Natural killer cell (primary cell): ENCODE results near the gene TP53INP2. TPM values are rescaled to one million over a fixed set of nuclear protein-coding genes. Genes with fewer than 3 reads are reported as not detected.
"Not testable (repeated sequence)": the region's sequence is repeated elsewhere in the genome, so short reads cannot be mapped to it uniquely, and the experiment has no call there.

ENCODE experiments used
- ATAC-seq, 3 donors: fragments of 150-1000 bp in 2 of 3; fragments of 200-7000 bp in 1 of 3; cut with Tn5 transposase; 1 replicate in 1 of 3; 2 replicates in 2 of 3; pipeline ENCODE4 v1.10.0; 2021; ENCODE audit warnings: mild to moderate bottlenecking in 2 of 3, moderate library complexity in 2 of 3
- DNase-seq, 2 donors: peaks; one replicate each; pipeline versions ENCODE4 v3.0.0 to v3.0.0-alpha.2; 2013 to 2021; ENCODE audit warnings: mixed read lengths in 1 of 2
- H3K27ac ChIP-seq: one replicate; pipeline ENCODE4 v1.5.1; 2013; ENCODE audit warnings: mild to moderate bottlenecking, low read length
- H3K27me3 ChIP-seq: one replicate; pipeline ENCODE4 v1.6.1; 2013; ENCODE audit warnings: low read length; ENCODE audit not compliant: control insufficient read depth, insufficient read depth
- H3K36me3 ChIP-seq: one replicate; pipeline ENCODE4 v1.6.1; 2013; ENCODE audit warnings: low read length; ENCODE audit not compliant: control insufficient read depth, insufficient read depth
- H3K4me1 ChIP-seq: one replicate; pipeline ENCODE4 v1.6.1; 2013; ENCODE audit warnings: low read length; ENCODE audit not compliant: control insufficient read depth, insufficient read depth
- H3K4me3 ChIP-seq: one replicate; pipeline ENCODE4 v1.5.1; 2013; ENCODE audit warnings: low read length
- H3K9me3 ChIP-seq: one replicate; pipeline ENCODE4 v1.6.1; 2013; ENCODE audit warnings: low read length; ENCODE audit not compliant: control insufficient read depth, insufficient read depth
- H3K27ac Mint-ChIP-seq, 2 donors: one replicate each; pipeline ENCODE4 v1.8.0; 2022; ENCODE audit warnings: mild to moderate bottlenecking in 2 of 2, mixed read lengths in 2 of 2, moderate library complexity in 1 of 2
- H3K27me3 Mint-ChIP-seq, 2 donors: one replicate each; pipeline ENCODE4 v1.8.0; 2022; ENCODE audit warnings: low read depth in 2 of 2, mixed read lengths in 2 of 2
- H3K36me3 Mint-ChIP-seq: one replicate; pipeline ENCODE4 v1.8.0; 2022; ENCODE audit warnings: mixed read lengths
- H3K4me1 Mint-ChIP-seq, 2 donors: one replicate each; pipeline ENCODE4 v1.8.0; 2022; ENCODE audit warnings: mixed read lengths in 2 of 2
- H3K4me3 Mint-ChIP-seq: one replicate; pipeline ENCODE4 v1.8.0; 2022; ENCODE audit warnings: mild to moderate bottlenecking, moderate library complexity, mixed read lengths
- H3K9me3 Mint-ChIP-seq, 2 donors: one replicate each; pipeline ENCODE4 v1.8.0; 2022; ENCODE audit warnings: mixed read lengths in 2 of 2
- CTCF ChIP-seq: fragments of 200-600 bp; IDR thresholded peaks from one replicate; pipeline ENCODE4 v1.8.0; 2022; ENCODE audit warnings: antibody characterized with exemption
- WGBS: methylation state at CpG from one replicate; pipeline ENCODE4 v1.1.7; 2013; ENCODE audit warnings: missing lambda C conversion rate; ENCODE audit not compliant: insufficient coverage; 5-methylcytosine and 5-hydroxymethylcytosine counted together
- intact Hi-C: fragments of 100-400 bp; cut with micrococcal nuclease; formaldehyde crosslinking; loops from one replicate; pipeline ENCODE4 v1.14.2; 2022
- total RNA-seq, 4 donors: library from RNA; stranded (reverse); fragments of 120-200 nt in 1 of 4; gene quantifications; one replicate each; pipeline versions ENCODE4 v1.2.3 to v1.2.4, GENCODE V29; 2013 to 2022

The TP53INP2 gene
- total RNA-seq = 10 to 100 TPM; 30.7 to 56.3 (median 35.9) TPM
- 3.0 TPM for total RNA-seq (2013)

- H3K4me1 ChIP-seq = peaks cover 27% of the 10 kb centered on the region
- peaks cover 16 to 27% of the 10 kb centered on the region in 2 donors for H3K4me1 Mint-ChIP-seq
Measured at GRCh38 chr20:34704177-34705007, at the start of gene TP53INP2. Gene TP53INP2, plus strand, starts transcription at chr20:34704344. Its CDS starts 4,396 bp downstream, at chr20:34708740.

GRCh38 chr20:34658654-34659053, 45.5 kb upstream of the TP53INP2 start:
- intact Hi-C loops, H3K36me3 ChIP-seq, ATAC-seq, H3K4me3 Mint-ChIP-seq, DNase-seq, H3K27ac ChIP-seq, H3K4me3 ChIP-seq, H3K4me1 ChIP-seq, H3K4me1 Mint-ChIP-seq, H3K27me3 Mint-ChIP-seq, H3K27me3 ChIP-seq, H3K27ac Mint-ChIP-seq, H3K9me3 ChIP-seq, H3K36me3 Mint-ChIP-seq, H3K9me3 Mint-ChIP-seq: not testable (repeated sequence)
- WGBS = 98% methylated on average over 20 of the region's 31 CpGs

More at GRCh38 chr20:34704177-34705007, at the start of gene TP53INP2:
- DNase-seq (peak; percentile 88 to 95), ATAC-seq (peak; percentile 65 to 82 (median 71))
- Mint-ChIP-seq H3K4me3 (peak within 1 kb of the TSS; percentile 94), H3K27me3 (peaks cover 0 to 12% of the 10 kb centered on the region in 2 donors), H3K36me3 (no peaks in the 10 kb centered on the region), H3K27ac (peak within 1 kb of the TSS; percentile 94 to 98), H3K9me3 (no peaks in the 10 kb centered on the region)
- Histone ChIP-seq H3K9me3 (no peaks in the 10 kb centered on the region), H3K27ac (peak within 1 kb of the TSS; percentile 56), H3K4me3 (peak within 1 kb of the TSS; percentile 56), H3K36me3 (no peaks in the 10 kb centered on the region), H3K27me3 (no peaks in the 10 kb centered on the region)
- 2% methylated on average over 82 of the region's 82 CpGs for WGBS
- intact Hi-C loops = loop anchor here (5.0 to 10.0 kb wide), 2 partner anchors 142 to 170 kb away; no protein-coding TSS in a partner anchor
- TF ChIP-seq CTCF = no peak

GRCh38 chr20:34661811-34662210, 42.3 kb upstream of the TP53INP2 start:
- 83% methylated on average over 3 of the region's 5 CpGs for WGBS
- intact Hi-C loops, H3K27ac ChIP-seq, H3K4me3 ChIP-seq, H3K9me3 Mint-ChIP-seq, H3K27ac Mint-ChIP-seq, H3K4me3 Mint-ChIP-seq, H3K4me1 ChIP-seq, DNase-seq, H3K9me3 ChIP-seq, H3K36me3 Mint-ChIP-seq, H3K27me3 ChIP-seq, H3K36me3 ChIP-seq, ATAC-seq, H3K4me1 Mint-ChIP-seq, H3K27me3 Mint-ChIP-seq: not testable (repeated sequence)

GRCh38 chr20:34663213-34663943, 40.8 kb upstream of the TP53INP2 start:
- Mint-ChIP-seq H3K27ac (no peak overlapping the region), H3K4me3 (no peak overlapping the region), H3K36me3 (no peaks in the 10 kb centered on the region), H3K4me1 (peaks cover 4 to 5% of the 10 kb centered on the region in 2 donors), H3K27me3 (no peaks in the 10 kb centered on the region), H3K9me3 (no peaks in the 10 kb centered on the region)
- TF ChIP-seq CTCF = no peak
- H3K27ac ChIP-seq = no peak overlapping the region
- H3K36me3 ChIP-seq = no peaks in the 10 kb centered on the region
- WGBS = 97% methylated on average over 5 of the region's 5 CpGs
- DNase-seq (no peak), ATAC-seq (no peak)
- no peaks in the 10 kb centered on the region for H3K9me3 ChIP-seq
- H3K4me1 ChIP-seq = no peaks in the 10 kb centered on the region
- H3K4me3 ChIP-seq = no peak overlapping the region
- intact Hi-C loops = no loop called here
- H3K27me3 ChIP-seq = no peaks in the 10 kb centered on the region

GRCh38 chr20:34664751-34665150, 39.4 kb upstream of the TP53INP2 start:
- intact Hi-C loops, H3K36me3 ChIP-seq, H3K27me3 Mint-ChIP-seq, H3K4me1 ChIP-seq, ATAC-seq, H3K4me3 ChIP-seq, H3K27ac Mint-ChIP-seq, H3K9me3 ChIP-seq, H3K27me3 ChIP-seq, H3K9me3 Mint-ChIP-seq, H3K4me3 Mint-ChIP-seq, H3K36me3 Mint-ChIP-seq, H3K27ac ChIP-seq, H3K4me1 Mint-ChIP-seq, DNase-seq: not testable (repeated sequence)
- 99% methylated on average over 7 of the region's 7 CpGs for WGBS
